Progenitor cell of endocrine pancreas (in vitro differentiated cells): ENCODE data around the gene GPR15LG. TPM values are rescaled to one million over a fixed set of nuclear protein-coding genes. Genes with fewer than 3 reads are reported as not detected.
A peak's percentile ranks its signal among the peaks of the same experiment; 100 is the strongest.

Experiments used
- DNase-seq: peaks from one replicate; pipeline ENCODE4 v3.0.0; 2021; ENCODE audit warnings: low spot score; ENCODE audit not compliant: unreplicated experiment
- H3K27ac Mint-ChIP-seq: 2 replicates; pipeline ENCODE4 v1.8.0; 2021; ENCODE audit warnings: mild to moderate bottlenecking, moderate library complexity, mixed read lengths
- H3K27me3 Mint-ChIP-seq: 2 replicates; pipeline ENCODE4 v1.8.0; 2021; ENCODE audit warnings: mixed read lengths
- H3K36me3 Mint-ChIP-seq: 2 replicates; pipeline ENCODE4 v1.8.0; 2022; ENCODE audit warnings: mixed read lengths; ENCODE audit not compliant: insufficient read depth
- H3K4me1 Mint-ChIP-seq: 2 replicates; pipeline ENCODE4 v1.8.0; 2021; ENCODE audit warnings: low read depth, mixed read lengths
- H3K4me3 Mint-ChIP-seq: 2 replicates; pipeline ENCODE4 v1.8.0; 2021; ENCODE audit warnings: low read depth, mild to moderate bottlenecking, moderate library complexity, mixed read lengths
- H3K9me3 Mint-ChIP-seq: 2 replicates; pipeline ENCODE4 v1.8.0; 2021; ENCODE audit warnings: low read depth, mixed read lengths
- CTCF ChIP-seq: fragments of 200-600 bp; sonication (generic); IDR thresholded peaks from one replicate; pipeline ENCODE4 v1.5.0; 2021; ENCODE audit warnings: antibody characterized with exemption, mild to moderate bottlenecking; ENCODE audit not compliant: unreplicated experiment
- total RNA-seq: library from RNA; stranded (reverse); gene quantifications from 2 replicates; pipeline ENCODE4 v1.2.1, GENCODE V29; 2021

The GPR15LG gene
- total RNA-seq, 1 donor from 2014 or later = not detected

- no peaks in the 10 kb centered on the region for H3K9me3 Mint-ChIP-seq
- H3K36me3 Mint-ChIP-seq = no peaks in the 10 kb centered on the region
- peaks cover 53% of the 10 kb centered on the region for H3K27me3 Mint-ChIP-seq
- no peak overlapping the region for H3K27ac Mint-ChIP-seq
- no peak for TF ChIP-seq CTCF
- DNase-seq = no peak
- H3K4me3 Mint-ChIP-seq = no peak overlapping the region
- H3K4me1 Mint-ChIP-seq = no peaks in the 10 kb centered on the region
These were observed 17.0 kb downstream of the GPR15LG start for GRCh38 chr10:84190621-84191020.

- no peak for TF ChIP-seq CTCF
- Mint-ChIP-seq H3K4me3 (no peak overlapping the region), H3K36me3 (no peaks in the 10 kb centered on the region), H3K4me1 (no peaks in the 10 kb centered on the region), H3K27me3 (peaks cover 58% of the 10 kb centered on the region), H3K9me3 (no peaks in the 10 kb centered on the region), H3K27ac (no peak overlapping the region)
- DNase-seq = no peak
These were observed 17.5 kb downstream of the GPR15LG start for GRCh38 chr10:84191106-84191505.

GRCh38 chr10:84193327-84193726 is 19.7 kb downstream of the GPR15LG start:
- Mint-ChIP-seq H3K36me3 (no peaks in the 10 kb centered on the region), H3K27ac (no peak overlapping the region), H3K9me3 (no peaks in the 10 kb centered on the region), H3K4me3 (no peak overlapping the region), H3K27me3 (peaks cover 77% of the 10 kb centered on the region), H3K4me1 (no peaks in the 10 kb centered on the region)
- no peak for DNase-seq
- no peak for TF ChIP-seq CTCF

- no peaks in the 10 kb centered on the region for H3K4me1 Mint-ChIP-seq
These were observed 20.3 kb downstream of the GPR15LG start for GRCh38 chr10:84193846-84194423.

GRCh38 chr10:84194424-84195043 is 20.9 kb downstream of the GPR15LG start, which contains the start of gene CDHR1:
CDHR1 (plus strand) TSS chr10:84194537; CDS start chr10:84194761, 224 bp downstream.
- DNase-seq = no peak
- H3K27ac Mint-ChIP-seq = no peak within 1 kb of the TSS

More at GRCh38 chr10:84193846-84194423, 20.3 kb downstream of the GPR15LG start:
- no peak overlapping the region for H3K4me3 Mint-ChIP-seq
- H3K27me3 Mint-ChIP-seq = peaks cover 81% of the 10 kb centered on the region
- TF ChIP-seq CTCF = no peak
- H3K27ac Mint-ChIP-seq = no peak overlapping the region
- H3K36me3 Mint-ChIP-seq = no peaks in the 10 kb centered on the region
- H3K9me3 Mint-ChIP-seq = no peaks in the 10 kb centered on the region
- DNase-seq = no peak

More at GRCh38 chr10:84194424-84195043, 20.9 kb downstream of the GPR15LG start, which contains the start of gene CDHR1:
- H3K27me3 Mint-ChIP-seq = peaks cover 86% of the 10 kb centered on the region
- peak within 1 kb of the TSS; percentile 26 for H3K4me3 Mint-ChIP-seq
- no peaks in the 10 kb centered on the region for H3K4me1 Mint-ChIP-seq
- TF ChIP-seq CTCF = no peak
- no peaks in the 10 kb centered on the region for H3K9me3 Mint-ChIP-seq
- no peaks in the 10 kb centered on the region for H3K36me3 Mint-ChIP-seq
